ENCODE data around the gene GLDC. TPM values are rescaled to one million over a fixed set of nuclear protein-coding genes. Genes with fewer than 3 reads are reported as not detected.

The GLDC gene
- total RNA-seq, result 0.85 and 4.8 TPM in 2 replicates

GRCh38 chr9:6645355-6646292 lies at the start of gene GLDC:
Gene GLDC, minus strand, starts transcription at chr9:6645729. Its CDS starts 230 bp downstream, at chr9:6645499.

Other genes starting within 250 kb of the GLDC start
- gene UHRF2, start 232.5 kb downstream of the GLDC start, total RNA-seq, result 95.0 and 124 TPM in 2 replicates
- gene KDM4C, start 112.2 kb upstream of the GLDC start, total RNA-seq, result 36.6 and 47.1 TPM in 2 replicates

Data from regular cardiac myocyte (primary cell).